Testis (tissue), 2 donors: Measurements from ENCODE around the gene ROM1.

Experiments
- POLR2A ChIP-seq: fragments of 450-650 bp; IDR thresholded peaks from one replicate; pipeline ENCODE4 v1.6.1; 2017; ENCODE audit warnings: antibody characterized with exemption, mild to moderate bottlenecking, moderate library complexity
- TF ChIP-seq, protein P1 (sequence below), 3 experiments: fragments of 450-650 bp in 2 of 3; fragments of 200-600 bp in 1 of 3; sonication (generic) in 1 of 3; IDR thresholded peaks; one replicate each; pipeline ENCODE4 v1.5.1; 2016 to 2019; ENCODE audit warnings: antibody characterized with exemption in 3 of 3, mild to moderate bottlenecking in 2 of 3, moderate library complexity in 1 of 3

DNA sequence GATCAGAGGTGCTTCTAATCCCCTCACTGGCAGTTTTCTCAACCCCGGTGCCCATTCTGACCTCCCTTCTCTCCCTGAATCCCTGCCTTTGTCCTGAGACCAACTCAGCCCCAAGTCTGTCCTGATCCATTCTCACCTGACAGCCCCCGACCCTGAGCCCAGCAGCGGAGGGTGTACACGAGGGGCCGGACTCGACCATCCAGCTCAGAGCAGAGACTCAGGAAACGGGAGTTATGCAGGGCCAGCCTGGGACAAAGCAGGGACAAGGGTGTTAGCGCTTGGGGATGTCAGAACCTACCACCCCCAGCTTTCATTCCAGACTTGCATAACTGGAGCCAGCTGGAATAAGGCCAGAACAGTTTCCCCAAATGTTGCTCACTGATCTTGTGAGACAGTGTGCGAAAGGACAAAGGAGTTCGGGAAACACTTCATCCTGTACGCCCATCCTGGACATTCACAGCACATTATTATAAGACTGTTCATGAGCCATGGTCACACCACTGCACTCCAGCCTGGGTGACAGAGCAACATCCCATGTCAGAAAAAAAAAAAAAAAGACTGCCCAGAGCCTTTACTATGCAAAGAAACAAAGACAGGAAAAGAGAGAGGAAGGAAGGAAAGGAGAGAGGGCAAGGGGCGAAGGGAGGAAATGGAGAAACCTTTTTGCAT, 35.9 kb upstream of the ROM1 start:
- TF ChIP-seq, protein P1, sequence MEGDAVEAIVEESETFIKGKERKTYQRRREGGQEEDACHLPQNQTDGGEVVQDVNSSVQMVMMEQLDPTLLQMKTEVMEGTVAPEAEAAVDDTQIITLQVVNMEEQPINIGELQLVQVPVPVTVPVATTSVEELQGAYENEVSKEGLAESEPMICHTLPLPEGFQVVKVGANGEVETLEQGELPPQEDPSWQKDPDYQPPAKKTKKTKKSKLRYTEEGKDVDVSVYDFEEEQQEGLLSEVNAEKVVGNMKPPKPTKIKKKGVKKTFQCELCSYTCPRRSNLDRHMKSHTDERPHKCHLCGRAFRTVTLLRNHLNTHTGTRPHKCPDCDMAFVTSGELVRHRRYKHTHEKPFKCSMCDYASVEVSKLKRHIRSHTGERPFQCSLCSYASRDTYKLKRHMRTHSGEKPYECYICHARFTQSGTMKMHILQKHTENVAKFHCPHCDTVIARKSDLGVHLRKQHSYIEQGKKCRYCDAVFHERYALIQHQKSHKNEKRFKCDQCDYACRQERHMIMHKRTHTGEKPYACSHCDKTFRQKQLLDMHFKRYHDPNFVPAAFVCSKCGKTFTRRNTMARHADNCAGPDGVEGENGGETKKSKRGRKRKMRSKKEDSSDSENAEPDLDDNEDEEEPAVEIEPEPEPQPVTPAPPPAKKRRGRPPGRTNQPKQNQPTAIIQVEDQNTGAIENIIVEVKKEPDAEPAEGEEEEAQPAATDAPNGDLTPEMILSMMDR (IDR thresholded peaks at IDR 0.05): no peak
- TF ChIP-seq POLR2A: no peak
